ENCODE measurements around the gene CDC37L1.
A peak's percentile ranks its signal among the peaks of the same experiment; 100 is the strongest.

The CDC37L1 gene

DNA sequence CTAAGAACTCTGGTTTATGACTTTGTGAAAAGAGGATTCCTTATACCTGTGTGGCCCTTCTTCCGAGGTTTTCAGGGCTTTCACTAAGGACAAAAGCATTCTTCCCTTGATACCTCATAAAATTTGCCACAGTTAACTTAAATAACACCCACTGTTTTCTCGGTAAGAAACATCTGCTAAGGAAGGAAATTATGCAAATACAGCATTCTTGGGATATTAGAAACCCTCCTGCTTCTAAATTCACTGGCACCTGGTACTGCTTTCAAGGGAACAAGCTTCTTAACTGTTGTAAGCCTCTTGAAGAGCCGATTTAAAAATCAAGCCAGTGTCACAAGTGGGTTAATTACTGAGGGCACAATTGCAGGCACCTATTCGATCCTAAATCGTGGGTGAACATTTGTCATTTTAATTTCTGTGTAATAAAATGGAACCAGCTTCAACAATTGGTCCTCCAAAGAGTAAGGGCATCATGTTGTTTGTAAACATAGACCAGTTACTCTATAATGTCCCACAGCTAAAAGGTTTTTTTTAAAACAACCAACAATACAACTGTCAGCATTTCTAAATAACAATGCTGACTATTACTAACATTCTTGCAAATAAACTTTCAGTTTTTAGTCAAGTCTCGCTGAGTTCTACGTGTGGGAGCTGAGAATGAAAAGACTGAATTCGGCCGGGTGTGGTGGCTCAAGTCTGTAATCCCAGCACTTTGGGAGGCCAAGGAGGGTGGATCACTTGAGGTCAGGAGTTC, 35.1 kb downstream of the CDC37L1 start:
- no peak for DNase-seq (ENCODE audit: low spot score)

DNA sequence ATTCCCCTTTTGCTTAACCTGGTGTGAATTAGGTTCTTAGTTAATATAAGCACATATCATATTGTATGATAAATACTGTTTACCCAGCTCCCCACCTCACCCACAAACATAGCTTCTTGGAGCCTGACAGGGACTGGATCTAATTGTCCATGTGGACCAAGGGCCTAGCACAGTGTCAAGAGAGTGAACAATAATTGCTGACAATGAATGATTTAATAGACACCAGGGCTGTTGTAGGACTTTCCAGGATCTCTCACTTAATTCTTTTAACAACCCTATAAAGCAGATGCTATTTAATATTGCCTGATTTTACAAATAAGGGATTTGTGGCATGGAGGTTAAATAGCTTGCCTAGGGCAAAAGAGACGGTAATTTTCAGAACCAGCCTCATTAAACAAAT, 36.8 kb downstream of the CDC37L1 start:
- DNase-seq (ENCODE audit: low spot score) = no peak

DNA sequence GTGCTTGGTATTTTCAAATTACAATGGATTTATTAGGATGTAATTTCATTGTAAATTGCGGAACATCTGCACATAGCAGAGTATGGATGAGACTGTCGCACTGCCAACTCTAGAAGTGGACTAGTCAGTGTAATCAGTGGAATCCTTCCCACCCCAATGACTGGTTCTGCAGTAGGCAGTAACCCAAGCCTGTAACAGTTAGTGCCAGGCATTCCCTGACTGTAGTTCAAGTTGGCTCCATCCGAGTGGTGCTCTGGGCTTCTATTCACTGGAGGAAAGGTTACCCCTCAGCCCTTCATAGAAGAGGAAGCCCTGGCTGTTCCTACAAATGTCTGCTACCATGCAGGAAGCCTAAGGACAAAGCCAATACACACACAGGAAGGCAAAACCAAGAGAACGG, 38.4 kb downstream of the CDC37L1 start:
- no peak for DNase-seq (ENCODE audit: low spot score)

DNA sequence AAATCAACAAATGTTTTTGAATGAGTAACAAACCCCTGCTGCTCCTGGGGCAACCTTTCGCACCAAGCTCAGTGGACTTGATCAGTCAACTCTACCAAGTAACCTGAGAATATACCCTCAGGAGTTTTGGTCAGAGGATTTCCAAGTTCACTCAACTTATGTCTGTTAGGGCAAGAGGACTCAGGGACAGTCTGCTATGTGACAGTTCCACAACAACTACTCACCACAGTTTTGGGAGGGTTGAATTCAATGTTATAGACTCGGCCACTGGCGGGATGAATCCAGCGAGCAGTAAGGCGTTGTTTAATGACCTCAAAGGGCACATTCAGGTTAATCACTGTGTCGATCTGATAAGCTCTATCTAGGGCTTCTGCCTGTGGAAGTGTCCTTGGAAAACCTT, 39.5 kb downstream of the CDC37L1 start:
- DNase-seq (ENCODE audit: low spot score) = no peak

DNA sequence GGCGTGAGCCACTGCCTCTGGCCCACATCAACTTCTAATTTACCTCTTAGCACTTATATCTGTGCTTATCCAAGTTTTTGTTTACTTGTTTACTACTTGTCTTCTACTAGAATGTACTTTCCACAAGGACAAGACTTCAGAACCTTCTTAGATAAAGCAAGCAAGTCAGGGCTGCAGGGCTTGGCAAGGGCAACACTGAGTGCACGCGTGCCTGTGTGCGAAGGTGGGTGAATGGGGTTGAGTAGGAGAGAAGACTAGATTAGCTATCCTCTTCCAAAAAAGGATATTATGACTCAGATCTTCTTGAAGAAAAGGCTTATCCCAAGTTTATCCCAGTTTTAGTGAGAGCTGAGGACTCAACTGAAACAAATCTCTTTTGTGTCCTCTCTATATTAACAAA, 42.4 kb downstream of the CDC37L1 start:
- DNase-seq (ENCODE audit: low spot score) = no peak

DNA sequence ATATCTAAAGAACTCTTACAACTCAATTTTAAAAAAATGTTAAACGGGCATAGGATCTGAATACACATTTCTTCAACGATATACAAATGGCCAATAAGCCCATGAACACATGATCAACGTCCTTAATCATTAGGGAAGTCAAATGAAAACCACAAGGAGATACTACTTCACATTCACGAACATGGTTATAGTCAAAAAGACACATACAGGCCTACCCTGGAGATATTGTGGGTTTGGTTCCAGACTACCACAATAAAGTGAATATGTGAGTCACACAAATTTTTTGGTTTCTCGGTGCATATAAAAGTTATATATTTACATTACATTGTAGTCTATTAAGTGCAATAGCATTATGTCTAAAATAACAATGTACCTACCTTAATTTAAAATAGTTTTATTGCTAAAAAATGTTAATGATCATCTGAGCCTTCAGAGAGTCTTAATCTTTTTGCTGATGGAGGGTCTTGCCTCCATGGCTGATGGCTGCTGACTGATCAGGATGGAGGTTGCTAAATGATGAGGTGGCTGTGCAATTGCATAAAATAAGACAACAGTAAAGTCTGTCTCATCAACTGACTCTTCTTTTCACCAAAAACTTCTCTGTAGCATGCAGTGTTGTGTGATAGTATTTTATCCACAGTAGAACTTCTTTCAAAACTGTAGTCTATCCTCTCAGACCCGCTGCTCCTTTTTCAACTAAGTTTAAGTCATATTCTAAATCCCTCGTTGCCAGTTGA, 46.5 kb downstream of the CDC37L1 start:
- no peak for DNase-seq (ENCODE audit: low spot score)

DNA sequence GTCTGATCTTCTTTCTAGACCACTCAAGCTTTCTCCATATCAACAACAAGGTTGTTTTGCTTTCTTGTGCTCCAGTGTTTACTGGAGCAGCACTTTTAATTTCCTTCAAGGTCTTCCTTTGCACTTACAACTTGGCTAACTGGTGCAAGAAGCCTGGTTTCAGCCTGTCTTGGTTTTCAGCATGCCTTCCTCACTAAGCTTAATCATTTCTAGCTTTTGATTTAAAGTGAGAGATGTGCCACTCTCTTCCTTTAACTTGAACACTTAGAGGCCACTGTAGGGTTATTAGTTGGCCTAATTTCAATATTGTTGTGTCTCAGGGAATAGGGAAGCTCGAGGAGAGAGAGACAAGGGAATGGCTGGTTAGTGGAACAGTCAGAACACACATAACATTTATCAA, 48.2 kb downstream of the CDC37L1 start:
- no peak for DNase-seq (ENCODE audit: low spot score)

DNA sequence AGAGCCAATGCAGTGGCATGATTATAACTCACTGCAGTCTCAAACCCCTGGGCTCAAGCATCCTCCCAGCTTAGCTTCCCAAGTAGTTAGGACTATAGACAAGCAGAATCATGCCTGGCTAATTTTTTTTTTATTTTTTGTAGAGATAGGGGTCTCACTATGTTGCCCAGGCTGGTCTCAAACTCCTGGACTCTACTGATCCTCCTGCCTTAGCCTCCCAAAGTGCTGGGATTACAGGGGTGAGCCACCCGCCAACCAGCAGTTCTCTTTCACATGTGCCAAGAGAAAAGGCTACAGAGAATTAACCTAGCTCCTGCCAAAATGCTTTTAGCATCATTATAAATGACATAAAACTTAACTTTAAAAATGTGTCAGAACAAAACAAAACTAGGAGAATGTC, 53.5 kb downstream of the CDC37L1 start:
- DNase-seq (ENCODE audit: low spot score) = no peak

DNA sequence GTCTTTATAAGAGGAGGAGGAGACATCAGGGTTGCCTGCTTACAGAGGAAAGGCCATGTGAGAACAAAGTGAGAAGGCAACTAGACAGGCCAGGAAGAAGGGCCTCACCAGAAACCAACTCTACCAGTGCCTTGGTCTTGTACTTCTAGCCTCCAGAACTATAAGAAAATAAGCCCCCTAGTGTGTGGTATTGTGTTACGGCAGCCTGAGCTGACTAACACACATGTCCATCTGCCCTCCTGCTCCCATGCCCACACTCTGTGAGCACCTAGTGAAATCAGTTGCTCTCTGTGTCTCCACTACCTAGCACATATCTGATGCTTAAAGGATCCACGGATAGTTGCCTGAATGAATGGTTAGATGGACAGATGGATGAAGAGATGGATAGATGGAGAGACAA, 54.8 kb downstream of the CDC37L1 start:
- DNase-seq (ENCODE audit: low spot score) = no peak

DNA sequence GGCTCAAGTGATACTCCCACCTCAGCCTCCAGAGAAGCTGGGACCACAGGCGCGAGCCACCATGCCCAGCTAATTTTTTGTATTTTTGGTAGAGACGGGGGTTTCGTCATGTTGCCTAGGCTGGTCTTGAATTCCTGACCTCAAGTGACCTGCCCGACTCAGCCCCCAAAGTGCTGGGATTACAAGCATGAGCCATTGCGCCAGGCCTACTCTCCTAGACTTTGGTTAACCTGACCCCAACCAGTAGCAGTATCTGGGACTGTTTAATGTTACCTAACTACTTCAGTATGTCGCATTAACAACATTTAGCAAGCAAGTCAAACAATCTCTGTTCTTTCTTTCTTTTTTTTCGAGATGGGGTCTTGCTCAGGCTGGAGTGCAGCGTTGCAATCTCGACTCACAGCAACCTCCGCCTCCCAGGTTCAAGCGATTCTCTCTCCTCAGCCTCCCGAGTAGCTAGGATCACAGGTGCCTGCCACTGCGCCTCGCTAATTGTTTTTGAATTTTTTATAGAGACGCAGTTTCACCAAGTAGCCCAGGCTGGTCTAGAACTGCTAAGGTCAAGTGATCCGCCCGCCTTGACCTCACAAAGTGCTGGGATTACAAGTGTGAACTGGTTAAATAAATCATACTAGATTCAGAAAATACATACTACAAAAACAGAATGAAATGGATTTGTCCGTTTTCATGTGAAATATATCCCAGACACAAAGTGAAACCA, 59.7 kb downstream of the CDC37L1 start:
- no peak for DNase-seq (ENCODE audit: low spot score)

DNA sequence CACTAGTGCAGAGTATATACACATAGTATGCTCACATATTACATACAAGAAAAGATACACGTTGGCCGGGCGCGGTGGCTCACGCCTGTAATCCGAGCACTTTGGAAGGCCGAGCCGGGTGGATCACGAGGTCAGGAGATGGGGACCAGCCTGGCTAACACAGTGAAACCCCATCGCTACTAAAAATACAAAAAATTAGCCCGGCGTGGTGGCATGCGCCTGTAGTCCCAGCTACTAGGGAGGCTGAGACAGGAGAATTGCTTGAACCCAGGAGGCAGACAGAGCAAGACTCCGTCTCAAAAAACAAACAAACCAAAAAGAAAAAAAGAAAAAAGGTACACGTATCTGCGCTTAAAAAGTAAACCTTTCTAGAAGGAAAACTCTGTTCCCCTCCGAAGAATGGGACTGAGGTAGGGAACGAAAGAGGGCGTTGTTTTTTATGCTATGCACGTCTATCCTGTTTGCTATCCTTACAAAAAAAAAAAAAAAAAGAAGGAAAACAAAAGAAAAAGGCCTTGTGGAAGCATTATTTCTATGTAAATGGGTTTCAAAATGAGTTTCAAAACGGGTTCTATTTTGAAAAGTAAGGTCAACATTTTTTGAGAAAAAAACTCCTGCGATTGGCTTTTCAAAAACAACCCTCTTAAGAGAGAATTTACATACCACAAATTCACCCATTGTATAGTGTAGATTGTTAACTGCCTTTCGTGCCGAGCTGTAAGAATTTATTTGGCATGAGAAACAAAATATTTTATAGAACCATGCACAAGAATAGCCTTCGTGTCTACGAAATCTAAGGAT, 60.4 kb downstream of the CDC37L1 start:
- DNase-seq (ENCODE audit: low spot score) = no peak

DNA sequence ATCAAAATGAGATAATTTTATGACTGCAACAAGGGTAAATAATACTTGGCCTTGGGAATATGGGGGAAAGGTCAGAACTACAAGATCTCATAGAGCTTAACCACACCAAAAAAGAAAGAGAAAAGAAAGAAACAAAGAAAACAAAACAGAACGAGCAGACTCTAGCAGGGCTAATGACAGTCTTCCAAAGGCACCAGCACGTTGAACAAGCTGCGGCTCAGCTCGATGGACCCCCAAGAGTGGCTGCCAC, 60.9 kb downstream of the CDC37L1 start:
- no peak for DNase-seq (ENCODE audit: low spot score)

DNA sequence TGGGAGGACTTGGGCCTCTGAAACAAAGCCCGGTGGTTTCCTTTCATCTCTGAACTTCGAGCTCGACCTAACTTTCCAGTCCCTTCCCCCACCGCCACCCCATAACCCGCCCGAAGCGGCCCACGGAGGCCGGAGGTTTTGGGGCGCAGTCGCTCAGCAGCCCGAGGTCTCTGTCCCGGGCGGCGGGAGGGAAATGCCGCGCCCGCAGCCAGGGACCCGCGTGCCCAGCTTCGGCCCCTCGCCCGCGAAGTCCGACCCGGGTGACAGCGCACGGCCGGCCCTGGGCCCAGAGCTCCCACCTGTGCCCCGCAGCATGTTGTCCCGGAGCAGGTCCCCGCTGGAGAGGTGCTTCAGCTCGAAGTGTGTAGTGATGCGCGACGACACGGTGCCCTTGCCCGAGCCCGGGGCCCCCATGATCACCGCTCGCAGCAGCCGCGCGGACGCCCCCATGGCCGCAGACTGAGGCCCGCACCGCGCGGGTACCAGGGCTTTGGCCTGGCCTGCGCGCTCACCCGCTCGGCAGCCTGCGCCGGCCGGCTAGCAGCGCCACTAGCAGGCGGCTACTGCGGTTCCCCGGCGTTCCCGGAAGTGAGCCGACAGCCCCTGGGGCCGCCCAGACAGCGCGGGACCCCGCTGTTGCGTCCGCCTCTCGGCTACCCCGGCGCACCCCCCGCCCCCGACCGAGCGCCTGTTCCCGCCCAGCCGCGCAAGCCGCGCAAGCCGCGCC, 61.4 kb downstream of the CDC37L1 start, which contains the start of gene AK3:
Gene AK3, minus strand, starts transcription at position 565 of the 727 bp plus-strand sequence. Its CDS starts 115 bp downstream, at position 450.
- peak; percentile 97 for DNase-seq (ENCODE audit: low spot score)

DNA sequence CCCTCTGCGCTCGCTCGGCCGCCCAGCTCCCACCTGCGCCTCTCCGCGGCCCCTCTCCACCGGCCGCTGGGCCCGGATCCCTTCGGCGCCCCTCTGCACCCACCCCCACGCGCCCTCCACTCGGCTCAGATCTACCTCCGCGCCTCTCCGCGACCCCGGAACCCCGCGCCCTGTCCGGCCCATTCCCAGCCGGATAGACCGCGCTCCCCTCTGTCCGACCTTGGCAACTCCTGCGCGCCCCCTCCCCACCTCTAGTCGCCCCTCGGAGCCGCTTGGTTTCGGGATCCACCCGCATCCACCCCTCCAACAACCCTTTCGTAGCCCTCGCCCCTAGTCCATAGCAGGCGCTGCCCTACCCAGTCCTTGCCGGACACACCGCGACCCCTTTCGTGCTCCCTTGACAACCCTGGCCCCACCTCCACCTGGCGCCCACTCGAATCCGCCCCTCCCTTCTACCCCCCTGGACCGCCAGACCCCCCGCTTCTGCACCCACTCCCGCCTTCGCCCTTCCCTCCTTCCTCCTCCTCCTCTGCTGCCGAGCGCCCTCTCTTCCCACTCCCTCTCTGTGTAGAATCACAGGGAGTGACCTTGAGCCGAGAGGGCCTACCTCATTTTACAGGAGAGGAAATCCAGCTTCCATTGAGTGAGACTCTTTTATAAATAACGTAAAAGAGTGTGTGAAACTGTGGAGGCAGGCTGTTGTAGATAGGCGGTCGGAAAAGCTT, 62.2 kb downstream of the CDC37L1 start:
- DNase-seq (ENCODE audit: low spot score) = peak; percentile 27

DNA sequence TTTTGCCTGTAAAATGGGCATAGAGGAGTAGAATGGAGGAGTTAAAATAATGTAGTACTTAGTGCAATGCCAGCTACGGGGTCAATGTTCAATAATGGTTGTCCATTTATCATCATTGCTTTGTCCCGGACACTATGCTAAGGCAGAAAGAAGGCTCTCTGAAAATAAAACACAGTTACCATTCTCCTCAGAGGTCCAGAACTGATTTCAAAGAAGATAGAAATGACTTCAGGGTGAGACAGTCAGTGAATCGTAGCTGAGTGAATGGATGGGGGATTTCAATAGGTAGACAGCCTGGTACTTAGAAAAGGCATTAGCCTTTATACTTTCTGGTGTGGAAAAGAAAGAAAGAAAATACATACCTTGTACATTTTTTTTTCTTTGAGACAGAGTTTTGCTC, 62.9 kb downstream of the CDC37L1 start:
- peak; percentile 16 for DNase-seq (ENCODE audit: low spot score)

DNA sequence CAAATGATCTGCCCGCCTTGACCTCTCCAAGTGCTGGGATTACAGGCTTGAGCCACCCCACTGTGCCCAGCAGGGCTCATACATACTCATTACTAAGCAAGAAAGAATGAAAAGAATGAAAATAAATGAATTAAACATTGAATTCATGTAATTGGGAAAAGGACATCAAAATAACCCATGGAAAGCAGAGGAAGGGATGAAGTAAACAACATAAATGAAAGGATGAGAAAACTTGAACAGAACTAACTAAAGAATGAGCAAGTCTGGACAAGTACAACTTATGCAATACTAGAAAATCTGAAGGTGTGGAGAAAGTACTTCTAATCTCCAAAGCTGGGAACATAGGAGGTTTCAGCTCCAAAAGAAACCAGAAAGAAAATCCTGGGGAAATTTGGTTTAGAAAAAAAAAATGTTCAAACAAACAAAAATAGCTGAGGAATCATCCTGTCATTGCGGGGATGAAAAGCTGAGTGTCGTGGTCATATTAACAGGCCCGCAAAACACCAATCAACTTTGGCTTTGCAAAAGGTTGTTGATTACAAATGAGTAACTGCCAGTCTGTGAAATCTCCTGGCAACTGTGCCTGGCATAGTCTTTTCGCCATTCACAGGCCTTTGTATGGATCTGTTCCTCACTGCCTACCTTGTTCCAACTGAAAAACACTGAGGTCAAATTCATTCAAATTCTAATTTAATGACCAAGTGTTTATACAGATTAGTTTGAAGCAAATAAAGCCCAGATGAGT, 63.9 kb downstream of the CDC37L1 start:
- DNase-seq (ENCODE audit: low spot score) = no peak

DNA sequence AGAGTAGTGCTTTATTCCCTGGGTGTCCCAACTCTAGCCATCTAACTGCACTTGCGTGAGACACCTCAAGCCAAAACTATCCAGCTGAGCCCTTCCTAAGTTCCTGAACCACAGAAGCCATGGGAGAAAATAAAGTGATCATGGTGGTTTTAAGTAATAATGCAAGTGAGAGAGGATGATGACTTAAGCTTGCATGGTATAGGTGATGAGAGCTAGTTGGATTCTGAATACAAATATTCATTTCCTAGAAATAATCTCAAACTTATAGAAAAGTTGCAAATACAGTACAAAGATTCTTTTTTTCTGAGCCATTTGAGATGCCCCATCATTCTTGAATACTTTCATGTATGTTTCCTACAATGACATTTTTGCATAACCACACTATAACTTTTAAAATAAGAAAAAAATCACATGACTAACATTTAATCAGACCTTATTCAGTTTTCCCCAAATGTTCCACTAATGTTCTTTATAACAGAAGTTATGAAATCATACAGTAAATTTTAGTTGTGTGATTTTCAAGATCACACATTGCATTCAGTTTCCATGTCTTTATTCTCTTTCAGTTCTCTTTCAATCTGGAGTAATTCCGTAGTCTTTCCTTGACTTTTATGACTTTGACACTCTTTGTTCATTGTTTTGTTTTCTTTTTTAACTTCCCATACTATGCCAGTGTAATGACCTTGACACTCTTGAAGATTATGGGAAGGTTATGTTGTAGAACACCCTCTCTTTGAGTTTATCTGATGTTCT, 67.1 kb downstream of the CDC37L1 start:
- no peak for DNase-seq (ENCODE audit: low spot score)

DNA sequence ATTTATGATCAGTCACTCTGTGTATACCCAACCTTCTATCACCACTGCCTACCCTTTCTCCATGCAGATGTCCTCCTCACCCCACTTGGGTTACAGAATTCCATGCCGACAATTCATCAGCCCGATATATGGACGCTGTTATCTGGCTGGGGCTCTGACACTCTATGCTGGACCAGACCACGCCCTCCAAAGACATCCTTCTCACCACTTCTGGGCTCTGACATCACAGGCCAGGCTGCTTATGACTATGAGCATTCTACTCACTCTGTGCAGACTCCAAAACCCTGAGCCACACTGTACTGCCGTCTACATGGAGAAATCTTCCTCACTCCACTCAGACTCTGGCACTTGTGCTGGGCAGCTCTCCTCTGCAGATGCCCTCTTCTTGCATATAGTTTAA, 69.2 kb downstream of the CDC37L1 start:
- no peak for DNase-seq (ENCODE audit: low spot score)

DNA sequence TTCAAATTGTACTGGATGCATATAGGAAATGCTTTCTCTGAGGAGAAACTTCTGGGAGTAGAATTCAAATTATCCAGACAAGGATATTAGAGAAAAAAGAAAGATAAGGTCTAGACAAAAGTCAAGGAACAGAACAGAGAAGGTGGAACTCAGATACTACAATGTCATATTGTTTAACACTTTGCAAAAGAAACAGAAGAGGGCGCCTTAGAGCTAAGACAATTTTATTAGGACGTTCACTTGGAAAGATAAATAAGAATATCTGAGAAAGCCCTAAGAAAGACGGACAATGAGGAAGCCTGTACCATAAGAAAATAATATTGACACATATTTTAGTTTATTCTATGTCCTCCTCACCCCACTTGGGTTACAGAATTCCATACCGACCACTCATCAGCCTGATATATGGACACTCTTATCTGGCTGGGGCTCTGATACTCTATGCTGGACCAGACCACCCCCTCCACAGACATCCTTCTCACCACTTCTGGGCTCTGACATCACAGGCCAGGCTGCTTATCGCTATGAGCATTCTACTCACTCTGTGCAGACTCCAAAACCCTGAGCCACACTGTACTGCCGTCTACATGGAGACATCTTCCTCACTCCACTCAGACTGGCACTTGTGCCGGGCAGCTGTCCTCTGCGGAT, 70.8 kb downstream of the CDC37L1 start:
- no peak for DNase-seq (ENCODE audit: low spot score)

All from AG08396 (cell line).